Loucy (cell line): ENCODE measurements around the gene ARHGAP35.

Experiments
- CTCF ChIP-seq: fragments of 200-600 bp; sonication (generic); conservative IDR thresholded peaks from 2 replicates; pipeline ENCODE4 v1.5.1; 2014; ENCODE audit warnings: mild to moderate bottlenecking, antibody characterized with exemption, low read length
- EZH2phosphoT487 ChIP-seq: fragments of 200-600 bp; IDR thresholded peaks from 2 replicates; pipeline ENCODE4 v1.6.1; 2018; ENCODE audit warnings: antibody characterized with exemption, mild to moderate bottlenecking, moderate library complexity, borderline replicate concordance

DNA sequence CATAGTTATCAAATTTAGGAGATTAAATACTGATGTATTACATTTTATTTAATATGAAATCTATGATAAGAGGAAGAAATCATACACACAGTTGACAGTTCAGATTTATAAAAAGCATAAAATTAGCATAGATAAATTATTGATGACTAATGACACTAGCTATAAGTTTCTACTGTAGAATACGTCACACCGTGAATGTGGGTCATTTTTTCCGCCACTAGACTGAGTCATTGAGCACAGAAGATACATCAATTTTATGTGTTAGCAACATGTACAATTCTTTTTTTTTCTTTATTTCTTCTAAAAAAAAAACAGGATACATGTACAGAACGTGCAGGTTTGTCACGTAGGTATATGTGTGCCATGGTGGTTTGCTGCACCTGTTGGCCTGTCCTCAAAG, 32.3 kb upstream of the ARHGAP35 start:
- no peak for TF ChIP-seq CTCF
- no peak for TF ChIP-seq EZH2phosphoT487
